ENCODE data around the gene DOCK6. TPM values are rescaled to one million over a fixed set of nuclear protein-coding genes. Genes with fewer than 3 reads are reported as not detected.

Gene DOCK6
- total RNA-seq, 1 experiment from 2014 or later = 19.4 TPM

GRCh38 chr19:11155373-11156120 is 106.8 kb downstream of the DOCK6 start, which contains the start of gene SPC24:
Gene SPC24, minus strand, starts transcription at chr19:11155782. Its CDS starts 6 bp downstream, at chr19:11155776.
- peak; percentile 99 for ATAC-seq
- CTCF ChIA-PET = interaction anchor here (0.5 kb wide), 1 partner anchor 14 kb away, joined by 3 read pairs; no protein-coding TSS in a partner anchor
- peaks cover 14% of the 10 kb centered on the region for H3K4me1 ChIP-seq (ENCODE audit: control insufficient read depth, insufficient read depth, low read length)
- TF ChIP-seq CTCF (IDR thresholded peaks at IDR 0.05) = no peak
- peak; percentile 93 for TF ChIP-seq SIN3A (IDR thresholded peaks at IDR 0.05; ENCODE audit: borderline replicate concordance, insufficient read depth, low read depth, low read length)
- TF ChIP-seq, protein P1, sequence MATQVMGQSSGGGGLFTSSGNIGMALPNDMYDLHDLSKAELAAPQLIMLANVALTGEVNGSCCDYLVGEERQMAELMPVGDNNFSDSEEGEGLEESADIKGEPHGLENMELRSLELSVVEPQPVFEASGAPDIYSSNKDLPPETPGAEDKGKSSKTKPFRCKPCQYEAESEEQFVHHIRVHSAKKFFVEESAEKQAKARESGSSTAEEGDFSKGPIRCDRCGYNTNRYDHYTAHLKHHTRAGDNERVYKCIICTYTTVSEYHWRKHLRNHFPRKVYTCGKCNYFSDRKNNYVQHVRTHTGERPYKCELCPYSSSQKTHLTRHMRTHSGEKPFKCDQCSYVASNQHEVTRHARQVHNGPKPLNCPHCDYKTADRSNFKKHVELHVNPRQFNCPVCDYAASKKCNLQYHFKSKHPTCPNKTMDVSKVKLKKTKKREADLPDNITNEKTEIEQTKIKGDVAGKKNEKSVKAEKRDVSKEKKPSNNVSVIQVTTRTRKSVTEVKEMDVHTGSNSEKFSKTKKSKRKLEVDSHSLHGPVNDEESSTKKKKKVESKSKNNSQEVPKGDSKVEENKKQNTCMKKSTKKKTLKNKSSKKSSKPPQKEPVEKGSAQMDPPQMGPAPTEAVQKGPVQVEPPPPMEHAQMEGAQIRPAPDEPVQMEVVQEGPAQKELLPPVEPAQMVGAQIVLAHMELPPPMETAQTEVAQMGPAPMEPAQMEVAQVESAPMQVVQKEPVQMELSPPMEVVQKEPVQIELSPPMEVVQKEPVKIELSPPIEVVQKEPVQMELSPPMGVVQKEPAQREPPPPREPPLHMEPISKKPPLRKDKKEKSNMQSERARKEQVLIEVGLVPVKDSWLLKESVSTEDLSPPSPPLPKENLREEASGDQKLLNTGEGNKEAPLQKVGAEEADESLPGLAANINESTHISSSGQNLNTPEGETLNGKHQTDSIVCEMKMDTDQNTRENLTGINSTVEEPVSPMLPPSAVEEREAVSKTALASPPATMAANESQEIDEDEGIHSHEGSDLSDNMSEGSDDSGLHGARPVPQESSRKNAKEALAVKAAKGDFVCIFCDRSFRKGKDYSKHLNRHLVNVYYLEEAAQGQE (IDR thresholded peaks at IDR 0.05; ENCODE audit: insufficient read depth in 1 of 2, low read depth in 2 of 2, low read length in 1 of 2) = no peak
- TF ChIP-seq TCF7L2 (IDR thresholded peaks at IDR 0.05; ENCODE audit: low read depth, low read length) = peak; percentile 97
- TF ChIP-seq POLR2AphosphoS5 (IDR thresholded peaks at IDR 0.05; ENCODE audit: low read depth, low read length) = peak; percentile 69
- DNase-seq (ENCODE audit: low read depth, low spot score) = peak; percentile 89
- intact Hi-C loops (cut with micrococcal nuclease; ENCODE audit: unreplicated experiment) = no loop called here
- peak within 1 kb of the TSS; percentile 94 for H3K27ac ChIP-seq (ENCODE audit: low read length)
- H3K9me3 ChIP-seq (ENCODE audit: control insufficient read depth, insufficient read depth, low read depth, low read length) = no peaks in the 10 kb centered on the region
- H3K4me3 ChIP-seq (ENCODE audit: low read depth in 2 of 2, low read length in 2 of 2) = peak within 1 kb of the TSS; percentile 83 to 86
- no peaks in the 10 kb centered on the region for H3K36me3 ChIP-seq (ENCODE audit: control insufficient read depth, insufficient read depth, low read length)
- in situ Hi-C loops (cut with HindIII; ENCODE audit: low pct_unique_long_range_greater_than_20kb, low sequenced_read_pairs) = no loop called here
- POLR2A ChIA-PET = no interaction called here
- no peaks in the 10 kb centered on the region for H3K27me3 ChIP-seq (ENCODE audit: control insufficient read depth, insufficient read depth, low read length)
- no TSS peak for BruUV-seq (replicated peaks)

GRCh38 chr19:11154683-11155047 is 107.7 kb downstream of the DOCK6 start:
- H3K9me3 ChIP-seq (ENCODE audit: control insufficient read depth, insufficient read depth, low read depth, low read length) = no peaks in the 10 kb centered on the region
- peak overlapping the region; percentile 83 to 86 for H3K4me3 ChIP-seq (ENCODE audit: low read depth in 2 of 2, low read length in 2 of 2)
- no peaks in the 10 kb centered on the region for H3K27me3 ChIP-seq (ENCODE audit: control insufficient read depth, insufficient read depth, low read length)
- in situ Hi-C loops (cut with HindIII; ENCODE audit: low pct_unique_long_range_greater_than_20kb, low sequenced_read_pairs) = no loop called here
- ATAC-seq = no peak
- no peaks in the 10 kb centered on the region for H3K36me3 ChIP-seq (ENCODE audit: control insufficient read depth, insufficient read depth, low read length)
- intact Hi-C loops (cut with micrococcal nuclease; ENCODE audit: unreplicated experiment) = no loop called here
- H3K27ac ChIP-seq (ENCODE audit: low read length) = peak overlapping the region; percentile 93
- ChIA-PET POLR2A (no interaction called here), CTCF (no interaction called here)
- peaks cover 14% of the 10 kb centered on the region for H3K4me1 ChIP-seq (ENCODE audit: control insufficient read depth, insufficient read depth, low read length)
- no TSS peak for BruUV-seq (replicated peaks)
- TF ChIP-seq CTCF (IDR thresholded peaks at IDR 0.05) = no peak
- no peak for TF ChIP-seq SIN3A (IDR thresholded peaks at IDR 0.05; ENCODE audit: borderline replicate concordance, insufficient read depth, low read depth, low read length)
- no peak for TF ChIP-seq POLR2AphosphoS5 (IDR thresholded peaks at IDR 0.05; ENCODE audit: low read depth, low read length)
- TF ChIP-seq, protein P1 (IDR thresholded peaks at IDR 0.05; ENCODE audit: insufficient read depth in 1 of 2, low read depth in 2 of 2, low read length in 1 of 2) = no peak
- TF ChIP-seq TCF7L2 (IDR thresholded peaks at IDR 0.05; ENCODE audit: low read depth, low read length) = no peak
- DNase-seq (ENCODE audit: low read depth, low spot score) = no peak
